Myocyte (in vitro differentiated cells): Measurements from ENCODE around the gene PLAC1. TPM values are rescaled to one million over a fixed set of nuclear protein-coding genes. Genes with fewer than 3 reads are reported as not detected.

Experiments
- DNase-seq: peaks from one replicate; pipeline ENCODE4 v3.0.0-alpha.2; 2012; ENCODE audit warnings: low read depth
- total RNA-seq: library from RNA; depleted of rRNA; stranded (reverse); fragments of >200 nt; gene quantifications from 2 replicates; pipeline ENCODE4 v1.2.3, GENCODE V29; 2014

The PLAC1 gene
- total RNA-seq, 1 donor from 2014 or later = 0.48 TPM

DNA sequence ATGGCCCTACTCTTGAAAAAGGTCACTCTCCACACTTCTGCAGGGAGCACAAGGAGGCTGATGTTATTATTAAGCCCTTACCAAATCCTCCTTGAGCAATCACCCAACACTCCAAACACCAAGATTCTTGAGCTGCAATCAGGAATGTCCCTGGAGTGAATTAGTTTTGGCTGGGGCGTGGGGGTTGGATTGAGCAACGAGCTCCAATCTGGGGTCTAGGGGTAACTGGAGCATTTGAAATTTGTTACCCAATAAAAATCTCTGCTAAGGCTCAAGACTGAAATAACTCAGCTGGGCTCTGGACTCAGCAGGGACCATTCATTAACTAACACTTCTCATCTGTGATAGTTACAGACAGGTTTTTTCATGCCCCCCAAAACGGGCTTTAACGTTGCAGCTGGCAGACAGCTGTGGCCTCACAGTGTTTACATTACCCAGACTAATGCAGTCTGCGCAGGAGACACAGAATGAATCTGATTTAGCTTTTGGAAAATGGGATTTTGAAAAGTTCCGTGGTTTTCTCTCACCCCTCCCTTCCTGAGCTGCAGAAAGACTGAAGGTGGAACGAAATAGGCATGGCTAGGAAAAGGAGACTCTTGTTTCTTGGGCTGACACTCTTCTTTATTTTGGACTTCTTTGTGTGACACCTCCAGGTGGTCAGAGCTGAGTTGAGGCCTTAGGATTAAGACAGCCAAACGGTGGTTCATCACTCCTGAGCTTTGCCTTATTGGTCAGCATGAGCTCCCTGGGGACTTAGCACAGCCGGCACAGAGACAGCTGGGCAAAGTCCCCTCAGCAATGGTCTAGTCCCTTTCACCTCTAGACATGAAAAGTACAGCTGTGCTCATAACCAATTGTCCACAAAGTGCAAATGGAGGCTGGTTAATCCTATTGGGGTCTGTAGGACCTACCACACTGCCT, 26.6 kb downstream of the PLAC1 start:
- peak; percentile 92 for DNase-seq

DNA sequence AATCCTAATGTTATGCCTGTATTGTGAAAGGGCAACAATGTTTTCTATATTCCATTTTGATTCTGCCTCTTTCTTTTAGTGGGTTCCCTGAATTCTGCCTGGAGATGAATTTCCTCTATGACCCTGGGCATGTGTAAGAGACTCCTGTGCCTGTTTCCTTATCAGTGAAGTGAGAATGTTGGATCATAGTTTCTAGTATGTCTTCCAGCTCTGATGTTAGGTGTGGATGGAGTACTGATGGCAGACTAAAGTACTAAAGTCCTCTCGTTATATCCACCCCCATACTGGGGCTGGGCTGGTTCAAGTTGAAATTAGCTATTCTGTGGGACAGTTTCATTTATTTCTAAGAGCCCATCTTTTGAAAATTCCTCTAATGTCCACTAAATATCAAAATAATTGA, 29.6 kb downstream of the PLAC1 start:
- DNase-seq = no peak

DNA sequence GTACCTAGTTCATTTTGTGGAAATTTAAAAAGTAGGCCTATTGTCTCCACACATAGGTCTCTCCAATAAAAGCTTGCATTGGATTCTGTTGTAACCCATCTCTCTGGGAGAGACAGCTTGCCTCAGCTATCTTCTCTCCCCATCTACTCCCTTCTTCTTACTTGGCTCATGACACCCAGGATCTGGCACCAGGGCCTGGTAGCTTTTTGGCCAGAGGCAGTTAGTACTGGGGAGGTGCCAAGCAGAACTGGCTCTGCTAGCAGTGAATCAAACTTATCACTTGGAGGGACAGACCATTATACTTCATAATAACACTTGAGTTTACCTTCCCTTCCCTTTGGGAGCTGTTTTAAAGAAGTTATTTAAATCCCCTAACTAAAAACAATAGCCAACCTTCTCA, 31.8 kb downstream of the PLAC1 start:
- no peak for DNase-seq

DNA sequence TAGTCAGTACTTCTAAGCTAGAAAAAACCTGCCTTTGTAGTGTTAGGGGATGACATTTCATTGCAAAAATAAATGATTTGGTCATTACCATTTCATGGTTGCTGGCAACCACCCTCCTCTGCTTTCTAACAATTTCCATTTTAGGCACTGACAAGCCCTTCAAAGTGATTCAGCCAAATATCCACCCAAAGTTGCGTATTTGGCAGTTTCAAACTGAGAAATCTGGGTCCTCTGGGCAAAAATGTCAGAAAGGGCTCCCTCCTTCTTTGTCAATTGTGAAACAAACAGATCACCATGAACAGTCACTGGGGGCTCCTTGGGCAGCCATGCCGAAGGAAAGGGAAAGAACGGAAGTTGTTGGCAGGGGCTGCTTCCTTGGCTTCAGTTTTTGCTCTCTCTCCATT, 33.0 kb downstream of the PLAC1 start:
- DNase-seq = no peak

DNA sequence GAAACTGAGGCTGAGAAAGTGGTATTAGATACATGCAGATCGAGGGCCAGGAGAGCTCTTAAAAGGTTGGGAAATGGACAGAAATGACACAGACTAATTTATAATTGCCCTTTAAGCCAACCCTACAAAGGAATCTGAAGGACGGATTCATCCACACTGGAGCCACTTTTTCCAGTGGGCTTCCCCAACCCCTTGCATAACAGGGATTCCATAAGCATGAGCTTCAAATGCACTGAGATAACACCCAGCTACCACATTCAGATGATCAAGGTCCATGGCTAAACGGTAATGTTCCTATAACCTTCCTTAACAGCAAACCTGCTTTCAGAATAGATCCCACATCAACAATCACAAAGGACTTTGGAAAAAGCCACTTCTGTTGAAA, 34.2 kb downstream of the PLAC1 start:
- no peak for DNase-seq

DNA sequence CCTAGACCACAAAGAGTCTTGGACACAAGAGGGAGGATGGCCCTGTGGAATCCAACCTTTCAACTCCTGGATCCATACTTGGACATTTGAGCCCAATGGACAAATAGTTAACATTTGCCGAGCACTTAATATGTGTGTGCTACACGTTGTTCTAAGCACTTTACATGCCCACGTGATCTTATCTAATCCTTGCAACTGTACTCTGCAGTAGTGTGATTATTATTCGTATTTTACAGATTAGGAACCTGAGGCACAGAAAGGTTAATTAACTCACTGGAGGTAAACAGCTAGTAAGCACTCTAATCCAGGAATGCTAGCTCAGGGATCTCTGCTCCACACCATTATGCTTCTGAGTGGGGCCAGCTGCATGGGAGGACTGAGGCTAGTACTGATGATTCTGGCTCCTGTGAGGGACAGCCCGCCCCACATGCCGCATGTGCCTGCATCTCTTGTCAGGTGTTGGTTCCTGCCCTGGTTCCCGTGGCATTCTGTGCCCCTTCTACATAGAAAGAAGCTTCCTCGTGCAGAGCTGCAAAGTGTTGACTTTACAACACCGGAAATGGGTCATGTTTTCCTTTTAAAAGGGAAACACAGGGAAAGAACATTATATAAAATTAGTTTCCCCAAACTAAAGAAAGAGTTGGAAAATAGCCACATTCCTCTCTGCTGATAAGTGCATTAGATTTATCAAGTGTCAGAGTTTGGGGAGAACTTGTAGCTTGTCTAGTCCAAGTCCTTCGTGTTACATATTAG, 34.8 kb downstream of the PLAC1 start:
- DNase-seq = no peak

DNA sequence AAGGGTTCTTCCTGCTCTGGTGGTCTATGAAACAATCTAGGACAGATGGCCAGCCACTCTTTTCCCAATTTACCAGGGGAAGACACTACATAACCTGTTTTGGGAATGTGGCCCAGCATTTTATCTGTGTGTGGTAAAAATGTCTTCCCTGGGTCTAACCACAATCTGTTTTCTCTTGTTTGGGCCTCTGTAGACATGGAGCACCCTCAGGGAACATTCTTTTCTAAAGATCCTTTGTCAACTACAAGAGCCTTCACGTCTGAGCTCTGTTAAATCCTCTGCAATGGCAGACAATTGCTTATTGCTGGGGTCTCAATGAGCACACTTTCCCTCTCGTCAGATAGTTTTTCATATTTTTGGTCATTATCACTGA, 35.5 kb downstream of the PLAC1 start:
- peak; percentile 65 for DNase-seq

DNA sequence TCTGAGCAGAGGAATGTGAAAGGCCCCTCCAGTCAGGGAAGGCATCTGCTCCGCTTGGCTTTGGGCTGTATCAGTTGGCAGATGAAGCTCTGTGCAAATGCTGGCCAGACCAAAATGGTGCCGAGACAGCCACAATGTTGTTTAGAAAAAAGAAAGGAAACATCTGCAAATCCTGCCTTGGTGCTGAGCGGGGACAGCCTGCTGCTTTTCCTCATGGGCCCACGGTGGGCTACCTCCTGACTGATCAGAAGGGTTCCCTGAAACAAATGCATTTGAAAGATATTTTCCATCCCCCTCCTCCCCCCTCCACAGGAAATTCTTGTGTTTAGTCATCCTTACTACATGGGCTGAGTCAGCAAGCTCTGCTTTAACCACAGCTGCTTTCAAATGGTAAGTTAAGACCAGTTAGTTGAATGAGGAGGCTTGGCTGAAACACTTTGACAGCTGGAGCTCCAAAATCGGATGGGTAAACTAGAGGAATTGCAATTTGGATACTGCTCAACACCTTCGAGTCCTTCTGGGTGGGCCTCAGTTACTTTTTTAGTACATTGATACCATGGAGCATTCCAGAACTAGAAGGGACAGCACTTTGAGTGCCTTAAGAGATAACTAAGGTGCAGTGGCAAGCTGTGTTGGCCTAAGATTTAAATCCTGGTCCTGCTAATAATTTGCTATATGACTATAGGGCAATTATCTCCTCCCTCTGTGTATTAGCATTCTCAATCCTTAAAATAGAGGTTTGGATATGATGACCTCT, 36.0 kb downstream of the PLAC1 start:
- DNase-seq = peak; percentile 90

DNA sequence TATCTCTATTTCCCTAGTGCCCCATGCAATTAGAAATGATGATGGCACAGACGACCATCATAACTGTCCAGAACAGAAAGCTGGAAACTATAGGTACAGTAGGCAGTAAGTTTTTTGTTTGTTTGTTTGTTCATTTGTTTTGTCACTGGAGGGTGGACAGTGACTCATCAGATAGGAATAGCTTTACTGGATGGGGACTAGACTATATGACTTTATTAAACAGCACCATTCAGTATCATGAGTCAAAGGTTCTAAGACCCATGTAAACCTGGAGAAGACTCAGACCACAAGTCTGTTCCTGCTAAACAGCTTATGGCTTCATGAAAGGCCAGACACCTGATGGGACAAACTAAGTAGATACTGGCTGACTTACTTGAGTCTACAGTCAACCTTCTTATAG, 38.4 kb downstream of the PLAC1 start:
- no peak for DNase-seq

DNA sequence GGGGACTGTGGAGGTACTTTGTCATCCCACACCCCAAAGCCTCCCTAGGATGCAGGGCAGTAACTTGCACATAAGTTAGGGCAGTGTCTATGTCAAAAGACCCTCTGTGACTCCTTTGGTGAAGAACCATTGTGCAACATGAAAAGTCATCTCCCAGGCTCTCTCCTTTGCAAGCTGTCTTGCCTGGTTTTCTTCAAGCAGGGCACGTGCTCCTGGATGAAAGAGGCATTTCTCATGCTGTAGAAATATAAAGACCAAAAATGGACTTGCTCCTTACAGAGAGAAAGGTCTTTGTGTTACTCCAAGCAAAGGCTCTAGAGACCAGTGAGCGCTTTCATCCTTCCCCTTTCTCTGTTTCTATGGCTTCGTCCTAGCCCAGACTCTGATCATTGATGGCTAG, 44.9 kb downstream of the PLAC1 start:
- DNase-seq = no peak

DNA sequence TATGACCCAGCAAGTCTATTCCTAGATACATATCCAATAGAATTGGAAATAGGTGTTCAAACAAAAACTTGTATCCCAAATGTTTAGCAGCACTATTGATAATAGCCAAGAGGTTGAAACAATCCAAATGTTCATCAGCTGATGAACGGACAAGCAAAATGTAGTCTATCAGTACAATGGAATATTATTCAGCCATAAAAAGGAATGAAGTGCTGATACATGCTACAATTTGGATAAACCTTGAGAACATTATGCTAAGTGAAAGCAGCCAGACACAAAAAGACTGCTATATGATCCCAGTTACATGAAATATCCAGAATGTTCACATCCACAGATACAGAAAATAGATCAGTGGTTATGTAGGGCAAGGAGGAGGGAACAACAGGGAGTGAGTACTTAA, 50.1 kb downstream of the PLAC1 start:
- no peak for DNase-seq

DNA sequence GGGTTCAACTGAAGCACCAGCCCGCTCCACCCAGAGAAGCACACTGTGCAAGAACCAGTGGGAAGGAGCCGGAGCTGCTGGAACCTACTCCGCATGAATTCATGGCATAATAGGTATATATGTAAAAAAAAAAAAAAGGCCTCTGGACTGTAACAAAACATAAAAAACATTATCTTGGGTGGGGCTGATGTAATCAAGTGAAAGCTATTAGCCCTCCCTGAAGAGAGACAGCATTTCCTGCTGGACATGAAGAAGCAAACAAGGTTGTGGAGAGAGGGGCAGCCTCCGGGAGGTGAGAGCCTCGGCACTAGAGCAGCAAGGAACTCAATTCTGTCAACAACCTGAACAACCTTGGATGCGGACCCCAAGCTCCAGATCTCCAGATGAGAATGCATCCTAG, 50.7 kb downstream of the PLAC1 start:
- DNase-seq = no peak

DNA sequence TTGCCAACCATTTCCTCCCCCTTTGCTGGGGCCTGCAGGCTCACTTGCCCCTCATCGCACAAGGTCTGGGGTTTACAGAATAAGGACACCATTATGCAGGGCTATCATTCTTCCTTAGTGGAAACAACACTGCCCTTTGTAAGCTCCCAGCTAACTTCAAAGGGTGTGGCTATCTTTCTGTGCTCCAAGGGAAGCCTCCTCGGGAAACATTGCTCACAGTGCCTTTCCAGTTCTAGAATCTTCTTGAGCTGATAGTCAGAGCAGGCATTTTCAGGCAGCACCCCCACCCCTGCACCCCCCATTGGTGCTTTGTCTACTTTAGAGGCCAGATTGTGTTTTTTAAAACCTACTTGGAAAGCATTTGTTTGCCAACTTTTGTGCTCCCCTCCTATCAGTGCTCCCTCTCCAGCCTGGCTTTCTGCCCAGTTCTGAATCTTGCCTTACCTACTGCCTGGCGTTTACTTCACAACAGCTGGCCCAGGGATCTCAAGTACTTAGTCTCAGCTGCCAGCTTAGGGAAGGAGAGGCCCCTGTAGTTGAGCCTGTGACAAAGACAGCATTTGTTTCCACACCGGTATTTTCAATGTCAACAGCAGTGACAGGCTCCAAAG, 53.5 kb downstream of the PLAC1 start:
- DNase-seq = peak; percentile 77

DNA sequence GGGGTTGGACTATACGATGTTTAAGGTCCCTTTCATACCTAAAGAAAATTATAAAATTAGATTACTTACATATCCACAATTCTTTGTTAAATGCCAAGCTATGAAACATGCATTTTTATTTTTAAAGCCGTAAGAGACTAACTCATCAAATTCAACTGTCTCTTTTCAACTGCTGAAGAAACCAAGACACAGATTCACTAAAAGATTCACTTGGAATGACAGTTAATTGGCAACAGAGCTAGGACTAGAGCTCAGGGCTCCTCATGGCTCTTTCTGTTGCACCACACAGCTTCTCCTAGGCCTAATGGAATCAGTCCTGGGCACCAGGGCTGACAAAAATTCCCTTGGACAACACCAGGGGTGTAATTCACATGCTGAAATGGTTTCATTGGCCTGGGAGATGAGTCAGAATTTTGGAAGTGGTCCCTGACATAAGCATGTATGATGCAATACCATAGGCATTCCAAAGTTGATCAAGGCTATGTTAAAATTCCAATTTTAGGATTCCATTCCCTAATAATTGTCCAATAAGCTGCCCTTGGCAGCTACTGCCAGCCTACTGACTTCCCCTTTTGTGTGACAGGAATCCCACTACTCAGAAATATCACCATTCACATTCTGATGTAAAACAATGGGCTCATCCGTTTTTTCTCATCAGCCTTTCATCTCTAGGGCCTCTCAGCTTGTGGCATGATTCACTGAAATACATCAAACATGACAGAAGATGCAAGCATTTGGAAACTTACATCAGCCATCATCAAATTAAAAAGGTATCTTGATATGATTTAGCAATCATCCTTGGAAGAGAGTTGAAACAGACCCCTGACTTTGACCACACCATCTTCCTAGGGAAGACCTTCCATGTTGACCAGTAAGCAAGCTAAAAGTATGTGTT, 54.2 kb downstream of the PLAC1 start:
- DNase-seq = peak; percentile 76

DNA sequence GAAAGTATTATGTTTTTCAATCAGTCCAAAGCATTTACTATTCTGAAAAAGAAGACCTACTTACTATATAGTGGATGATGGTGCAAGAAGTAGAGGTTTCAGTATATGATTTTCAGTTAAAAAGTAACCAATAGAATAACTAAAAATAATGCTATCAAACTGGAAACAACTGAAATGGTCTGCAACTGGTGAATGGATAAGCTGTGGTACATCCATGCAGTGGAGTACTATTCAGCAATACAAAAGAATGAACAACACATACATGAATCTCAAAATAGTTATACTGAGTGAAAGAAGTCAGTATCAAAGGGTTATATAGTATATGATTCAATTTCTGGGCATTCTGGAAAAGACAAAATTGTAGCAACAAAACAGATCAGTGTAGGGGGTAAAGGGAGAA, 55.9 kb downstream of the PLAC1 start:
- no peak for DNase-seq

DNA sequence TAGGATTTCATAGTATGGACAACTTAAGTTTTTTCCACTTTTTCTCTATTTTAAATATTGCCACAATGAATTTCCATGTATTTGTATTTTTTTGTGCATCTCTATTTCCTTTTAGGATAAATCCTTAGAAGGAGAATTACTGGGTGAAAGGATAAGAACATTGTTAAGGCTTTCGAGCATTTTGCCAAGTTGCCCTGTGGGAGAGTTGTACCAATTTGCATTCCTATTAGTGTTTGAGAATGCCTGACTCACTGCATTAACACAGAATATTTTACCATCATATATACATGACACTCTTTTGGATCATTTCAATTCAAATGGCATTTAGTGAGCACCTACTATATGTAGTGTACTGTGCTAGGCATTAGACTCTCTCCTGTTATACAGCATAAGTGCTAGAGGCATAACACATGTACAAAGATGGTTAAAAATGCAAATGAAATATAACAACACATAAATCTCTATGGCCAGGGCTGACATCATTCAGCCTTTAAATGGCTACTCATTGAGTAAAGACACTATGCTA, 57.0 kb downstream of the PLAC1 start:
- no peak for DNase-seq

DNA sequence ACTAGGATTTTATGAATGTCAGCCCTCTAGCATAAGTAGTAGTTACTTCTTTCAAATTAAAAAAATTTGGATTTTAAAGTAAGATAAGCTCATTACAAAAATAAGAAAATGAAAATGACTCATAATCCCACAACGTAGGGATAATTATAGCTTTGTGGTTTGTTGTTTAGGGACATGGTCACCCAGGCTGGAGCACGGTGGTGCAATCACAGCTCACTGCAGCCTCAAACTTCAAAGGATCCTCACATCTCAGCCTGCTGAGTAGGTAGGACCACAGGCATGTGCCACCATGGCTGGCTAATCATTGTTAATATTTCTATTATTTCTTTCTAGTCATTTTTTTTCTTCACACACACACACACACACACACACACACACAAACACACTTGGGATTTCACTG, 57.6 kb downstream of the PLAC1 start:
- DNase-seq = peak; percentile 67

DNA sequence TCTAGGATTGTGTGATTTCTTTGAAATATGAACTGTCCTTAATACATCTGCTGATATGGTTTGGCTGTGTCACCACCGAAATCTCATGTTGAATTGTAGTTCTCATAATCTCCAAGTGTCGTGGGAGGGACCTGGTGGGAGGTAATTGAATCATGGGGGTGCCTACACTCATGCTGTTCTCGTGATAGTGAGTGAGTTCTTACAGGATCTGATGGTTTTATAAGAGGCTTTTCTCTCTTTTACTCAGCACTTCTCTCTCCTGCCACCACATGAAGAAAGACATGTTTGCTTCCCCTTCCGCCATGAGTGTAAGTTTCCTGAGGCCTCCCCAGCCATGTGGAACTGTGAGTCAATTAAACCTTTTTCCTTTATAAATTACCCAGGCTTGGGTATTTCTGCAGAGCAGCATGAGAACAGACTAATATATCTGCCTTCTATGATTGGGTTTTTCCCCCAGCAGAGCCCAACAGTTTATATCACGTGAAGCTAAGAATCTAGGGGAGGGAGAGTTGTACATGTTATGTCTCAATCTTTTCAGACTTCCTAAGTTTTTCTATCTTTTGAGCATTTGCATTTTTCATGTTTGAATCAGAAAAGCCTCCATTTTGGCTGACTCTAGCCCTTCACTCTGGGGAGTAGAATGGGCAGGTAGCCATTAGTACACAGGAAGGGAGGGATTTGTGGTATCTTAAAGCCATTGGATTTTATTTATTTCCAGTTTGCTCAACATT, 58.9 kb downstream of the PLAC1 start:
- peak; percentile 46 for DNase-seq

DNA sequence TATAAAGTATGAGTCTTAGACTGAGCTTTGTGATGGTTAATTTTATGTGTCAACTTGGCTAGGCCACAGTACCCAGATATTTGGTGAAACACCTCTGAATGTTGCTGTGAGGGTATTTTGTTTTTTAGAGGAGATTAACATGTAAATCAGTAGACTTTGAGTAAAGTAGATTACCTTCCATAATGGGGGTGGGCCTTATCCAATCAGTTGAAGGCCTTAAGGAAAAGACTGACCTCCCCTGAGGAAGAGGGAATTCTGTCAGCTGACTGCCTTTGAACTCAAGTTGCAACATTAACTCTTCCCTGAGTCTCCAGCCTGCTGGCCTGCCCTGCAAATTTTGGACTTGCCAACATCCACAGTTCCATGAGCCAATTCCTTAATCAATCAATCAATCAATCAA, 66.0 kb downstream of the PLAC1 start:
- no peak for DNase-seq

DNA sequence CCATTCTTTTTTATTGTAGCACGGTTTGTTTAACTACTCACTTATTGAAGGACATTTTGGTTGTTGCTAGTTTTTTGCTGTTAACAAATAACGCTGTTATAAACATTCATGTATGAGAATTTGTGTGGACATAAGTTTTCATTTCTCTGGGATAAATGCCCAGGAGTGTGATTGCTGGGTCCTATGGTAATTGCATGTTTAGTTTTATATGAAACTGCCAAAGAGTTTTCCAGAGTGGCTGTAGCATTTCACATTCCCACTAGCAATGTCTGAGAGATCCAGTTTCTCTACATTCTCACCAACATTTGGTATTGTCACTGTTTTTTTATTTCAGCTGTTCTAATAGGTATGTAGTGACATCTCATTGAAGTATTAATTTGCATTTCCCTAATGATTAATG, 66.8 kb downstream of the PLAC1 start:
- no peak for DNase-seq
